Measurements from ENCODE around the gene RNASEH2B. TPM values are rescaled to one million over a fixed set of nuclear protein-coding genes. Genes with fewer than 3 reads are reported as not detected.

Gene RNASEH2B
- total RNA-seq, 2 donors from 2014 or later = 39.2 to 65.0 TPM

- Mint-ChIP-seq H3K36me3 (peaks cover 15 to 17% of the 10 kb centered on the region in 2 donors), H3K27ac (peak overlapping the region; percentile 73 to 83), H3K9me3 (peaks cover 6 to 11% of the 10 kb centered on the region in 2 donors)
- ATAC-seq (peak; percentile 88 to 93), DNase-seq (ENCODE audit: low spot score in 2 of 2) (no peak)
Observed at GRCh38 chr13:50893211-50893852, 16.3 kb upstream of the RNASEH2B start.

- H3K36me3 Mint-ChIP-seq = peaks cover 15 to 17% of the 10 kb centered on the region in 2 donors
- peaks cover 6 to 11% of the 10 kb centered on the region in 2 donors for H3K9me3 Mint-ChIP-seq
- no peak for ATAC-seq
- DNase-seq (ENCODE audit: low spot score in 2 of 2) = no peak
- peak overlapping the region in 1 of 2 donors; percentile 83 for H3K27ac Mint-ChIP-seq
Observed at GRCh38 chr13:50894012-50894411, 15.6 kb upstream of the RNASEH2B start.

- ATAC-seq = no peak
- DNase-seq (ENCODE audit: low spot score in 2 of 2) = no peak
- Mint-ChIP-seq H3K27ac (peak overlapping the region in 1 of 2 donors; percentile 83), H3K36me3 (peaks cover 15 to 17% of the 10 kb centered on the region in 2 donors), H3K9me3 (peaks cover 6 to 11% of the 10 kb centered on the region in 2 donors)
Observed at GRCh38 chr13:50894504-50894903, 15.1 kb upstream of the RNASEH2B start.

GRCh38 chr13:50898338-50898737 is 11.3 kb upstream of the RNASEH2B start:
- H3K9me3 Mint-ChIP-seq = peaks cover 6 to 11% of the 10 kb centered on the region in 2 donors
- H3K27ac Mint-ChIP-seq = no peak overlapping the region

GRCh38 chr13:50901701-50902100 is 7.9 kb upstream of the RNASEH2B start:
- no peaks in the 10 kb centered on the region for H3K9me3 Mint-ChIP-seq
- ATAC-seq (no peak), DNase-seq (ENCODE audit: low spot score in 2 of 2) (no peak)
- no peak overlapping the region for H3K27ac Mint-ChIP-seq
- H3K36me3 Mint-ChIP-seq = no peaks in the 10 kb centered on the region

More at GRCh38 chr13:50898338-50898737, 11.3 kb upstream of the RNASEH2B start:
- peaks cover 15 to 17% of the 10 kb centered on the region in 2 donors for H3K36me3 Mint-ChIP-seq
- ATAC-seq (no peak), DNase-seq (ENCODE audit: low spot score in 2 of 2) (no peak)

- DNase-seq (ENCODE audit: low spot score in 2 of 2) (no peak), ATAC-seq (no peak)
- peaks cover 0 to 2% of the 10 kb centered on the region in 2 donors for H3K36me3 Mint-ChIP-seq
- H3K9me3 Mint-ChIP-seq = no peaks in the 10 kb centered on the region
- H3K27ac Mint-ChIP-seq = no peak overlapping the region
Observed at GRCh38 chr13:50905256-50905655, 4.3 kb upstream of the RNASEH2B start.

GRCh38 chr13:50907781-50908180 is 1.8 kb upstream of the RNASEH2B start:
- H3K27ac Mint-ChIP-seq = no peak overlapping the region
- ATAC-seq (no peak), DNase-seq (ENCODE audit: low spot score in 2 of 2) (no peak)
- H3K36me3 Mint-ChIP-seq = peaks cover 0 to 11% of the 10 kb centered on the region in 2 donors
- H3K9me3 Mint-ChIP-seq = no peaks in the 10 kb centered on the region

- ATAC-seq (no peak), DNase-seq (ENCODE audit: low spot score in 2 of 2) (no peak)
- no peaks in the 10 kb centered on the region for H3K9me3 Mint-ChIP-seq
- peaks cover 0 to 11% of the 10 kb centered on the region in 2 donors for H3K36me3 Mint-ChIP-seq
- H3K27ac Mint-ChIP-seq = no peak overlapping the region
Observed at GRCh38 chr13:50908371-50908770, 1.2 kb upstream of the RNASEH2B start.

GRCh38 chr13:50910485-50910805 is 854 bp downstream of the RNASEH2B start:
- Mint-ChIP-seq H3K9me3 (no peaks in the 10 kb centered on the region), H3K36me3 (peaks cover 0 to 11% of the 10 kb centered on the region in 2 donors), H3K27ac (peak overlapping the region; percentile 98 to 99)
- ATAC-seq = peak in 1 of 2 donors; percentile 17
- no peak for DNase-seq (ENCODE audit: low spot score in 2 of 2)

GRCh38 chr13:50911081-50911631 is 1.6 kb downstream of the RNASEH2B start:
- no peak for DNase-seq (ENCODE audit: low spot score in 2 of 2)
- peak in 1 of 2 donors; percentile 5 for ATAC-seq
- Mint-ChIP-seq H3K27ac (peak overlapping the region; percentile 98 to 99), H3K9me3 (no peaks in the 10 kb centered on the region), H3K36me3 (peaks cover 0 to 11% of the 10 kb centered on the region in 2 donors)

- Mint-ChIP-seq H3K36me3 (peaks cover 4 to 11% of the 10 kb centered on the region in 2 donors), H3K27ac (peak overlapping the region in 1 of 2 donors; percentile 99), H3K9me3 (no peaks in the 10 kb centered on the region)
- peak; percentile 85 to 93 for DNase-seq (ENCODE audit: low spot score in 2 of 2)
- peak; percentile 47 to 65 for ATAC-seq
Observed at GRCh38 chr13:50911937-50912795, 2.6 kb downstream of the RNASEH2B start.

- H3K27ac Mint-ChIP-seq = no peak overlapping the region
- H3K36me3 Mint-ChIP-seq = peaks cover 4 to 11% of the 10 kb centered on the region in 2 donors
- no peaks in the 10 kb centered on the region for H3K9me3 Mint-ChIP-seq
- ATAC-seq (no peak), DNase-seq (ENCODE audit: low spot score in 2 of 2) (no peak)
Observed at GRCh38 chr13:50912851-50913250, 3.3 kb downstream of the RNASEH2B start.

- H3K9me3 Mint-ChIP-seq = no peaks in the 10 kb centered on the region
- peaks cover 4 to 11% of the 10 kb centered on the region in 2 donors for H3K36me3 Mint-ChIP-seq
- peak overlapping the region in 1 of 2 donors; percentile 69 for H3K27ac Mint-ChIP-seq
- ATAC-seq (no peak), DNase-seq (ENCODE audit: low spot score in 2 of 2) (no peak)
Observed at GRCh38 chr13:50914176-50914700, 4.6 kb downstream of the RNASEH2B start.

GRCh38 chr13:50914848-50915247 is 5.3 kb downstream of the RNASEH2B start:
- Mint-ChIP-seq H3K9me3 (no peaks in the 10 kb centered on the region), H3K27ac (peak overlapping the region in 1 of 2 donors; percentile 69), H3K36me3 (peaks cover 4 to 16% of the 10 kb centered on the region in 2 donors)
- ATAC-seq (peak; percentile 18 to 52), DNase-seq (ENCODE audit: low spot score in 2 of 2) (no peak)

- ATAC-seq (peak; percentile 18 to 58), DNase-seq (ENCODE audit: low spot score in 2 of 2) (no peak)
- H3K27ac Mint-ChIP-seq = peak overlapping the region in 1 of 2 donors; percentile 69
- peaks cover 4 to 18% of the 10 kb centered on the region in 2 donors for H3K36me3 Mint-ChIP-seq
- no peaks in the 10 kb centered on the region for H3K9me3 Mint-ChIP-seq
Observed at GRCh38 chr13:50915565-50915964, 6.0 kb downstream of the RNASEH2B start.

GRCh38 chr13:50916701-50917184 is 7.2 kb downstream of the RNASEH2B start:
- peak overlapping the region; percentile 81 to 89 for H3K27ac Mint-ChIP-seq
- ATAC-seq (no peak), DNase-seq (ENCODE audit: low spot score in 2 of 2) (no peak)
- peaks cover 0 to under 1% of the 10 kb centered on the region in 2 donors for H3K9me3 Mint-ChIP-seq
- peaks cover 5 to 15% of the 10 kb centered on the region in 2 donors for H3K36me3 Mint-ChIP-seq

Measured in activated naive CD4-positive, alpha-beta T cell treated with anti-CD3 and anti-CD28 coated beads, Interleukin-2, amount 50 U/mL, for 72 hours (primary cell).